Stimulated activated CD8-positive, alpha-beta memory T cell treated with anti-CD3 and anti-CD28 coated beads, Interleukin-7, amount 100 ng/mL, for 1 hour (primary cell): ENCODE results near the gene CIT.

Experiments used
- DNase-seq, 2 donors: peaks; one replicate each; pipeline ENCODE4 v3.0.0-alpha.2; 2020; ENCODE audit warnings: low read depth in 2 of 2

CIT gene

DNA sequence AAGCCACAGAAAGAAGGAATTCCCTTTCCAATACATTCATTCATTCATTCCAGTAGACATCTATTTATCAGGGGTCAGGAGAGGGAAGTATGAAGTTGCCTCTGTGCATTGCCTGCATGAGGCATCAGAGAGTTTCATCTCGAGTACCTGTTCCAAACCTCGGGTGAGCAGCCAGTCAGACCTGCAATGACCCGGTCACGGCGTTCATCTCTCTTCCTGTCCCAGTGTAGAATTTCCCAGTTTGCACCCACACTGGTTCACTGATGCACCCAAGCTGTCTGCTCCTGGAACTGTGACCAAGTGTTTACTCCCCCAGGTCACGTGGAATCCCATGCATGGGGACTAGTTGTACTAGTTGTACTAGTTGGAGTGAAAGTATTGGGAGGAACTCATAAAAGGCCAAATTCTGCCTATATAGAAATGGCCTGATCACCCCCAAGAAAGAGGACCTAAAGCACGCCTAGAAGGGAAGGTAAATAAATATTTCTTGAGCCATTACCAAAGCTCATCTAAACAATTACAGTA, 231.5 kb downstream of the CIT start:
- DNase-seq, result no peak

GRCh38 chr12:119644930-119645329, 232.2 kb downstream of the CIT start:
- DNase-seq, result no peak

DNA sequence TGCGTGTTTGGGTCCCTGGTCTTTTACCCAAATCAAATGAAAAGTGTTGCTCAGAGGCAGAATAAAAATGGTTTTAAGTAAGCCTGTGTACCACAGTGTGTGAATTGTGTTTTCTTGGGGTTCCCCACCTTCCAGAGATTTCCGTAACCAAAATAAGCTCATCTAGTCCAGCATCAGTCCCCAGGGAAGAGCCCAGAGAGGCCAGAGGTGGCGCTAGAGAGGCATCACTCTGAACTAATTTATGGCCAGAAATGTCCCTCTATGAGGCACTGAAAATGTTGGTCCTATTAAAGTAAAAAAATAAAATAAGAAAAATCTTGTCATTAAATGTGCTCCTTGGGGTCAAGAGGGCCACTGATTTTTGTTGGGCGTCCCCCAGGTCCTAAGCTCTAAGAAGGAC, 234.1 kb downstream of the CIT start:
- no peak for DNase-seq
